KMS-11 (cell line): ENCODE results near the gene ATRNL1.

Experiments used
- H2AFZ ChIP-seq: fragments of 200-600 bp; sonication (generic); 2 replicates; pipeline ENCODE4 v1.6.1; 2016; ENCODE audit warnings: antibody characterized with exemption, mixed run types, low read depth
- H3K27ac ChIP-seq: fragments of 200-600 bp; sonication (generic); 2 replicates; pipeline ENCODE4 v1.6.1; 2016; ENCODE audit warnings: mild to moderate bottlenecking, mixed run types
- H3K27me3 ChIP-seq: fragments of 200-600 bp; sonication (generic); 2 replicates; pipeline ENCODE4 v1.6.1; 2017; ENCODE audit warnings: mild to moderate bottlenecking, low read depth, mixed run types, moderate library complexity; ENCODE audit not compliant: insufficient read depth
- H3K36me3 ChIP-seq: fragments of 200-600 bp; sonication (generic); 2 replicates; pipeline ENCODE4 v1.6.1; 2017; ENCODE audit warnings: mild to moderate bottlenecking, mixed run types; ENCODE audit not compliant: insufficient read depth
- H3K4me1 ChIP-seq: fragments of 200-600 bp; sonication (generic); 2 replicates; pipeline ENCODE4 v1.6.1; 2016; ENCODE audit warnings: mild to moderate bottlenecking, low read depth, mixed run types; ENCODE audit not compliant: poor library complexity, severe bottlenecking
- H3K4me2 ChIP-seq: fragments of 200-600 bp; sonication (generic); 2 replicates; pipeline ENCODE4 v1.7.0; 2016; ENCODE audit warnings: mild to moderate bottlenecking, mixed run types
- H3K4me3 ChIP-seq: fragments of 200-600 bp; sonication (generic); IDR thresholded peaks from 2 replicates; pipeline ENCODE4 v1.6.1; 2017; ENCODE audit warnings: low read depth, low read length, mixed read lengths; ENCODE audit not compliant: insufficient read depth
- H3K79me2 ChIP-seq: fragments of 200-600 bp; sonication (generic); 2 replicates; pipeline ENCODE4 v1.6.1; 2016; ENCODE audit warnings: low read depth, mixed run types; ENCODE audit not compliant: insufficient read depth
- H3K9ac ChIP-seq: fragments of 200-600 bp; sonication (generic); 2 replicates; pipeline ENCODE4 v1.6.1; 2016; ENCODE audit warnings: mild to moderate bottlenecking, mixed run types
- H4K20me1 ChIP-seq: fragments of 200-600 bp; sonication (generic); 2 replicates; pipeline ENCODE4 v1.6.1; 2016; ENCODE audit warnings: mild to moderate bottlenecking, mixed run types; ENCODE audit not compliant: insufficient read depth
- TF ChIP-seq, protein P1 (sequence below): fragments of 200-600 bp; sonication (generic); conservative IDR thresholded peaks from 2 replicates; pipeline ENCODE4 v1.6.1; 2017; ENCODE audit warnings: low read depth, mild to moderate bottlenecking, antibody characterized with exemption, low read length, moderate library complexity, mixed read lengths

ATRNL1 gene

DNA sequence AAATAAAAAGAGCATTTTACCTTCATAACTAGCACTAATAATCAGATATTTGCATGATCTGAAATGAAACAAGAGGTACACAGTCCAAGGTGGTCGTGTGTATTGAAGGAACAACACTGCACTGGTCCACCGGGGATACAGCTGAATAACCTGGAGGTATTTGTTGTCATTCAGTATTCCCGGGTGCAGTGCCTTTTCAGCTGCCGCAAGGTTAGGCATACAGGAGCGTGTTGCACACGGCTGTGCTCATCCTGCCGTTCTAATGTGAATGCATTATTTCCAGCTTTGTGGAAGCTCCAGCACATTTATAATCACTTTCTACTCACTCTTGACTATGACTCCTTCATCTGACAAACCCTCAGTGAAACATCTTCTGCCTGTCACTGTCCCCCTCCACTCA, 802.0 kb downstream of the ATRNL1 start:
- no peaks in the 10 kb centered on the region for H3K27me3 ChIP-seq

DNA sequence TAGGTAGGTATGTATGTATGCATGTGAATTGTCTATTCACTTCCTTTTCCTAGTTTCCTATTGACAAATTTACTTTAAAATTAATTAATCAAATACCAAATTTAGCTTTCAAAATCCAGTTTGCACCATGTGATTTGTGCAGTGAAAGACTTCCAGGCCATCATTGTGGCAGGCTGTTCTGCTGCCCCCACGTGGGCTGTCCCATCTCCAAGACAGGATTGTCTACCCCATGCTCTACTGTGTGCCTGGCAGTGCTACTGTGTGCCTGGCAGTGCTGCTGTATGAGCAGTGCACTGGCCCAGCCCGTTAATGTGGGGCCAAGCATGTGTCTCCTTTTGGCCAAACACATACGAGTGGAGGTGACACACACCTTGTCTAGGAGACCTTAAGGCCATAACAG, 805.1 kb downstream of the ATRNL1 start:
- Histone ChIP-seq H3K27ac (no peak overlapping the region), H3K4me1 (no peaks in the 10 kb centered on the region), H3K9ac (no peak overlapping the region), H3K27me3 (no peaks in the 10 kb centered on the region), H3K4me3 (no peak overlapping the region), H3K36me3 (no peaks in the 10 kb centered on the region), H4K20me1 (no peaks in the 10 kb centered on the region), H3K79me2 (no peaks in the 10 kb centered on the region), H3K4me2 (no peak overlapping the region), H2AFZ (no peak overlapping the region)
- TF ChIP-seq, protein P1, sequence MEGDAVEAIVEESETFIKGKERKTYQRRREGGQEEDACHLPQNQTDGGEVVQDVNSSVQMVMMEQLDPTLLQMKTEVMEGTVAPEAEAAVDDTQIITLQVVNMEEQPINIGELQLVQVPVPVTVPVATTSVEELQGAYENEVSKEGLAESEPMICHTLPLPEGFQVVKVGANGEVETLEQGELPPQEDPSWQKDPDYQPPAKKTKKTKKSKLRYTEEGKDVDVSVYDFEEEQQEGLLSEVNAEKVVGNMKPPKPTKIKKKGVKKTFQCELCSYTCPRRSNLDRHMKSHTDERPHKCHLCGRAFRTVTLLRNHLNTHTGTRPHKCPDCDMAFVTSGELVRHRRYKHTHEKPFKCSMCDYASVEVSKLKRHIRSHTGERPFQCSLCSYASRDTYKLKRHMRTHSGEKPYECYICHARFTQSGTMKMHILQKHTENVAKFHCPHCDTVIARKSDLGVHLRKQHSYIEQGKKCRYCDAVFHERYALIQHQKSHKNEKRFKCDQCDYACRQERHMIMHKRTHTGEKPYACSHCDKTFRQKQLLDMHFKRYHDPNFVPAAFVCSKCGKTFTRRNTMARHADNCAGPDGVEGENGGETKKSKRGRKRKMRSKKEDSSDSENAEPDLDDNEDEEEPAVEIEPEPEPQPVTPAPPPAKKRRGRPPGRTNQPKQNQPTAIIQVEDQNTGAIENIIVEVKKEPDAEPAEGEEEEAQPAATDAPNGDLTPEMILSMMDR: no peak

More for the DNA sequence above, 802.0 kb downstream of the ATRNL1 start:
- no peaks in the 10 kb centered on the region for H4K20me1 ChIP-seq
- TF ChIP-seq, protein P1: no peak
- H3K4me2 ChIP-seq: no peak overlapping the region
- H3K4me3 ChIP-seq: no peak overlapping the region
- H3K4me1 ChIP-seq: no peaks in the 10 kb centered on the region
- no peak overlapping the region for H2AFZ ChIP-seq
- H3K27ac ChIP-seq: no peak overlapping the region
- no peaks in the 10 kb centered on the region for H3K79me2 ChIP-seq
- H3K36me3 ChIP-seq: no peaks in the 10 kb centered on the region
- no peak overlapping the region for H3K9ac ChIP-seq

DNA sequence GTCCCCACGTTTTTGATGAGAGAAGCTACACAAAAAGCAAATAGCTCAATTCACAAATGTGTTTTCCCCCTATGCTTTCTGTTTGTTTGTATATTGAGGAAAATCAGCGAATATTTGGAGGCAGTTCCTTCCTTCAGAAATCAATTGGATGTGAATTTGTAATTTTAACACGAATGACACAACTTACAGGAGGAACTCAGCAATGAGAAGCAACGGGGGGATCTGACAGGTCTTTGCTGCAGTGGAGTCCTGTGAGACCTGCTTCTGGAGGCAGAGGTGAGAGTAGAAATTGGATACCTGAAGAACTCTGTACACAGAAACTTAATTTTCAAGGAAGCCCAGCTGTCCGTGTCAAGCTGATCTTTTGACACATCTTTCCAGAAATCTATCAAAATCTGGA, 809.4 kb downstream of the ATRNL1 start:
- no peaks in the 10 kb centered on the region for H3K79me2 ChIP-seq
- H3K4me3 ChIP-seq: no peak overlapping the region
- H3K36me3 ChIP-seq: no peaks in the 10 kb centered on the region
- no peak overlapping the region for H3K9ac ChIP-seq
- no peaks in the 10 kb centered on the region for H3K27me3 ChIP-seq
- no peaks in the 10 kb centered on the region for H4K20me1 ChIP-seq
- TF ChIP-seq, protein P1: no peak
- no peak overlapping the region for H3K4me2 ChIP-seq
- no peak overlapping the region for H3K27ac ChIP-seq
- no peak overlapping the region for H2AFZ ChIP-seq
- H3K4me1 ChIP-seq: no peaks in the 10 kb centered on the region

DNA sequence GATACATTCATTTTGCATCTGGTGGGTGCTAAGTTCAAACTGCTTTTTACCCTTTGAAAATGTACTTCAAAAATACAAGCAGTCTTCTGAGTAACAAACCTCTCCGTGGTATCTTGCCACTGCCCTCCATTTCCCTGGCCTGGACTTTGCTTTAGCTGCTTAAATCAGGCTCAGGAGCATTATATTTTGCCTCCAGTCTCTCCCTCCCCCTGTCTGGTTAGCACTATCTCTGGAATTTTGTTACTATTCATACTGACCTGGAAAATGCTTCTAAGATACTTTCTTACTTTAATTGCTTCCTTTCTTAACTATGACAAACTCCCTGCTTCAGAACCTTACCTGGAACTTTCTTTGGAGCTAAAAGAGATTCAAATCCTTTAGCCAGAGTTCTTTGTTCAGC, 810.0 kb downstream of the ATRNL1 start:
- Histone ChIP-seq H3K4me1 (no peaks in the 10 kb centered on the region), H3K27me3 (no peaks in the 10 kb centered on the region), H4K20me1 (no peaks in the 10 kb centered on the region), H3K4me2 (no peak overlapping the region), H3K79me2 (no peaks in the 10 kb centered on the region), H3K4me3 (no peak overlapping the region), H2AFZ (no peak overlapping the region), H3K36me3 (no peaks in the 10 kb centered on the region), H3K27ac (no peak overlapping the region), H3K9ac (no peak overlapping the region)
- TF ChIP-seq, protein P1: no peak
